Measurements from ENCODE around the gene MME.

Gene MME

DNA sequence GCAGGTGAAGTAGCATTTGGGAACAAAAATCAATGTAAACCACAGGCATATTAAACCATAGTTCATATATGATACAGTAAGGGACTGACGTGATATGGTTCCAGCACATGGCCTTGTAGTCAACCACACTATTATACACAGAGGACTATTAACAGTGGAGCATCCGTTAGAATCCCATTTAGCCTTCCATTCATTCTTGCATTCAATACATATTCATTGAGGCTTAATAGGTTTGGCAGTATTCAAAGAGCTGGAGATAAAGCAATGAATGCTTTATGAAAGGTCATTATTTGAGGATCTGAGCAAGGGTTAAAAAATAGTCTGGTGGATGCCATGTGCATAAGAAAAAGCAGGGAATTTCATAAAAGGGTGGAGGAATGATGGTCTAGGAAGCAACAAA is 89.1 kb downstream of the MME start:
- no peak overlapping the region for H2AFZ ChIP-seq (ENCODE audit: low read length)
- H3K9ac ChIP-seq (ENCODE audit: low read depth, low read length, poor library complexity, severe bottlenecking), result no peak overlapping the region
- no peaks in the 10 kb centered on the region for H3K9me2 ChIP-seq (replicated peaks; ENCODE audit: low read depth, low read length)
- no peak overlapping the region for H3K4me3 ChIP-seq (ENCODE audit: low read length, poor library complexity, severe bottlenecking)
- no peaks in the 10 kb centered on the region for H3K27me3 ChIP-seq (ENCODE audit: insufficient read depth, low read length, poor library complexity, severe bottlenecking)
- H4K20me1 ChIP-seq (ENCODE audit: insufficient read depth, low read length, poor library complexity, severe bottlenecking), result no peaks in the 10 kb centered on the region
- no peaks in the 10 kb centered on the region for H3F3A ChIP-seq (ENCODE audit: low read depth)
- no peak overlapping the region for H3K4me2 ChIP-seq (ENCODE audit: low read depth, low read length, poor library complexity, severe bottlenecking)
- H3K4me1 ChIP-seq (ENCODE audit: insufficient read depth, low read length, poor library complexity, severe bottlenecking), result no peaks in the 10 kb centered on the region
- no peak for TF ChIP-seq EZH2phosphoT487 (IDR thresholded peaks at IDR 0.05; ENCODE audit: borderline replicate concordance)
- TF ChIP-seq, protein P1, sequence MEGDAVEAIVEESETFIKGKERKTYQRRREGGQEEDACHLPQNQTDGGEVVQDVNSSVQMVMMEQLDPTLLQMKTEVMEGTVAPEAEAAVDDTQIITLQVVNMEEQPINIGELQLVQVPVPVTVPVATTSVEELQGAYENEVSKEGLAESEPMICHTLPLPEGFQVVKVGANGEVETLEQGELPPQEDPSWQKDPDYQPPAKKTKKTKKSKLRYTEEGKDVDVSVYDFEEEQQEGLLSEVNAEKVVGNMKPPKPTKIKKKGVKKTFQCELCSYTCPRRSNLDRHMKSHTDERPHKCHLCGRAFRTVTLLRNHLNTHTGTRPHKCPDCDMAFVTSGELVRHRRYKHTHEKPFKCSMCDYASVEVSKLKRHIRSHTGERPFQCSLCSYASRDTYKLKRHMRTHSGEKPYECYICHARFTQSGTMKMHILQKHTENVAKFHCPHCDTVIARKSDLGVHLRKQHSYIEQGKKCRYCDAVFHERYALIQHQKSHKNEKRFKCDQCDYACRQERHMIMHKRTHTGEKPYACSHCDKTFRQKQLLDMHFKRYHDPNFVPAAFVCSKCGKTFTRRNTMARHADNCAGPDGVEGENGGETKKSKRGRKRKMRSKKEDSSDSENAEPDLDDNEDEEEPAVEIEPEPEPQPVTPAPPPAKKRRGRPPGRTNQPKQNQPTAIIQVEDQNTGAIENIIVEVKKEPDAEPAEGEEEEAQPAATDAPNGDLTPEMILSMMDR (conservative IDR thresholded peaks at IDR 0.05; ENCODE audit: low read length), result no peak
- H3K36me3 ChIP-seq (ENCODE audit: insufficient read depth, low read length), result no peaks in the 10 kb centered on the region
- H3K9me3 ChIP-seq (ENCODE audit: insufficient read depth, low read depth, low read length), result no peaks in the 10 kb centered on the region
- H3K79me2 ChIP-seq (ENCODE audit: insufficient read depth, low read length), result no peaks in the 10 kb centered on the region

DNA sequence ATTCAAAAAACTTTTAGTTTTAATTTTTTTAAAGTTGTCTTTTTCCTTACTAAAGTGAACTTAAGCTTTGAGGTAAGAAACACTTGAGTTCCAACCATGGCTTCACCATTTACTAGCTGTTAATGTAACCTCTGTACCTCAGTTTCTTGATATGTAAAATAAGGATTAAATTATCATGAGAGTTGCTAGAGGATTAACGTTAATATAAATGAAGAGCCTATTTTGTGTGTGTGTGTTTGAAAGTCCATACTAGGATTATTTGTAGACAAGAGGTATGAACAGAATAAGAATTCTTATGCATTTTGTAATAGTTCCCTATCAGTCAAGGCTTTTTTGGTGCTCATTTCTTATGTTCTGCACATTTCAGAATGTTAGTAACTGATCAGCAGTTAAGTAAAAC is 93.7 kb downstream of the MME start:
- Histone ChIP-seq H3K27me3 (ENCODE audit: insufficient read depth, low read length, poor library complexity, severe bottlenecking) (no peaks in the 10 kb centered on the region), H4K20me1 (ENCODE audit: insufficient read depth, low read length, poor library complexity, severe bottlenecking) (no peaks in the 10 kb centered on the region), H3K9me3 (ENCODE audit: insufficient read depth, low read depth, low read length) (no peaks in the 10 kb centered on the region), H3K4me3 (ENCODE audit: low read length, poor library complexity, severe bottlenecking) (no peak overlapping the region), H3K9me2 (replicated peaks; ENCODE audit: low read depth, low read length) (no peaks in the 10 kb centered on the region), H3K4me2 (ENCODE audit: low read depth, low read length, poor library complexity, severe bottlenecking) (no peak overlapping the region), H3K9ac (ENCODE audit: low read depth, low read length, poor library complexity, severe bottlenecking) (no peak overlapping the region), H3F3A (ENCODE audit: low read depth) (no peaks in the 10 kb centered on the region), H2AFZ (ENCODE audit: low read length) (no peak overlapping the region), H3K4me1 (ENCODE audit: insufficient read depth, low read length, poor library complexity, severe bottlenecking) (peaks cover 8% of the 10 kb centered on the region), H3K36me3 (ENCODE audit: insufficient read depth, low read length) (no peaks in the 10 kb centered on the region), H3K79me2 (ENCODE audit: insufficient read depth, low read length) (no peaks in the 10 kb centered on the region)
- no peak for TF ChIP-seq EZH2phosphoT487 (IDR thresholded peaks at IDR 0.05; ENCODE audit: borderline replicate concordance)
- TF ChIP-seq, protein P1 (conservative IDR thresholded peaks at IDR 0.05; ENCODE audit: low read length), result no peak

DNA sequence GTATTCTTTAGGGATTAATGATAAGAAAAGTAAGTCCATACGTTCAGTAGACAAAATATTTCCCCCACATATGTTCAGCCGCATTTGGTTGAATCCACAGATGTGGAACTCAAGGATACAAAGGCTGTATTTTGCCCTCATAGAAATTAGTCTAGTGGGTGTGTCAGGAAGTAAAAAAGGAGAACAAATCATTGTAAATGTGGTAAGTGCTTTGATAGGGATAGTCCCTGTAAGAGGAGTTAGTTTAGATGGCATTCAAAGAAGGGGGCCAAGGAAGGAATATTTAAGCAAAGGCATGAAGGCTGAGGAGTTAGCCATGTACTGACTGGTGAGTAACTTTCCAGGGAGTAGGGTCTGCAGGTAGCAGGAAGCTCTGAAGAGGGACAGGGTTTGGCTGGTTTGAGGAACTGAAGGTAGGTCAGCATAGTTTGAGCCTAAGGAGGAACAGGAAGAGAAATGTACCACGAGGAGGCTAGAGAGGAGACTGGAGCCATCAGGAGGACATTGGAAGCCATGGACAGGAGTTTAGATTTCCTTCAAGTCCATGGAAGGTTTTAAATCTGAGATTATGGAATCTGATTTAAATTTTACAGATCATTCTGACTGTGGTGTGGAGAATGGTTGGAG is 98.8 kb downstream of the MME start:
- no peaks in the 10 kb centered on the region for H3K27me3 ChIP-seq (ENCODE audit: insufficient read depth, low read length, poor library complexity, severe bottlenecking)
- TF ChIP-seq, protein P1 (conservative IDR thresholded peaks at IDR 0.05; ENCODE audit: low read length), result no peak
- no peak for TF ChIP-seq EZH2phosphoT487 (IDR thresholded peaks at IDR 0.05; ENCODE audit: borderline replicate concordance)
- no peaks in the 10 kb centered on the region for H3K79me2 ChIP-seq (ENCODE audit: insufficient read depth, low read length)
- peaks cover 11% of the 10 kb centered on the region for H3K4me1 ChIP-seq (ENCODE audit: insufficient read depth, low read length, poor library complexity, severe bottlenecking)
- no peaks in the 10 kb centered on the region for H3K9me2 ChIP-seq (replicated peaks; ENCODE audit: low read depth, low read length)
- H3K9me3 ChIP-seq (ENCODE audit: insufficient read depth, low read depth, low read length), result no peaks in the 10 kb centered on the region
- no peak overlapping the region for H3K4me3 ChIP-seq (ENCODE audit: low read length, poor library complexity, severe bottlenecking)
- no peaks in the 10 kb centered on the region for H4K20me1 ChIP-seq (ENCODE audit: insufficient read depth, low read length, poor library complexity, severe bottlenecking)
- H3K4me2 ChIP-seq (ENCODE audit: low read depth, low read length, poor library complexity, severe bottlenecking), result no peak overlapping the region
- no peak overlapping the region for H2AFZ ChIP-seq (ENCODE audit: low read length)
- no peaks in the 10 kb centered on the region for H3F3A ChIP-seq (ENCODE audit: low read depth)
- no peaks in the 10 kb centered on the region for H3K36me3 ChIP-seq (ENCODE audit: insufficient read depth, low read length)
- no peak overlapping the region for H3K9ac ChIP-seq (ENCODE audit: low read depth, low read length, poor library complexity, severe bottlenecking)
